Stimulated activated CD8-positive, alpha-beta memory T cell treated with anti-CD3 and anti-CD28 coated beads, Interleukin-4, amount 100 ng/mL, for 1 hour (primary cell): ENCODE measurements around the gene FAM221A.
A peak's percentile ranks its signal among the peaks of the same experiment; 100 is the strongest.
"Not testable (repeated sequence)": the region's sequence is repeated elsewhere in the genome, so short reads cannot be mapped to it uniquely, and the experiment has no call there.

ENCODE experiments used
- DNase-seq, 2 donors: peaks; one replicate each; pipeline ENCODE4 v3.0.0-alpha.2; 2020; ENCODE audit warnings: low read depth in 2 of 2, low spot score in 1 of 2

FAM221A gene, protein sequence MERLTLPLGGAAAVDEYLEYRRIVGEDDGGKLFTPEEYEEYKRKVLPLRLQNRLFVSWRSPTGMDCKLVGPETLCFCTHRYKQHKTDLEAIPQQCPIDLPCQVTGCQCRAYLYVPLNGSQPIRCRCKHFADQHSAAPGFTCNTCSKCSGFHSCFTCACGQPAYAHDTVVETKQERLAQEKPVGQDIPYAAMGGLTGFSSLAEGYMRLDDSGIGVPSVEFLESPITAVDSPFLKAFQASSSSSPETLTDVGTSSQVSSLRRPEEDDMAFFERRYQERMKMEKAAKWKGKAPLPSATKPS

DNA sequence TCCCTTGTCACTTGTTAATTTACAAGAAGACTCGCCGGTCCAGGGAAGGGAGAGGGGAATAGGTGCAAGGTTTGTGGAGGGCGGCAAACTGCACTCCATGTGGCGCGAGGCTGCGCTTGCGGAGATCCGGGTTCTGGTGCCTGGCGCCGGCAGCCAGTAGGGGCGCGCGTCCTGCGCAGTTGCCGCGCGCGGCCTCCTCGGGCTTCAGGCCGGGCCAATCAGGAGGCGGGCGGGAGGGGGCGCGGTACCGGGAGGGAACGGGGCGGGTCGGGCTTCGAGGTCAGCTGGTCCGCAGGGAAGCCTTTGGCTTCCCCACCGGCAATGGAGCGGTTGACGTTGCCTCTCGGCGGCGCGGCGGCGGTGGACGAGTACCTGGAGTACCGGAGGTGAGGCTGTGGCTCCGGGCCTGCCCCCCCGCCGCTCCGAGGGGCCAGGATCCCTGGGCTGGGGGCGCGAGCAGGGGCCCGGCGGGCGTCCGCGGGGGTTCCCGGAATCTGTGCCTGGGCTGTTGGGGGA is at the start of gene FAM221A:
Gene FAM221A, plus strand, starts transcription at position 302 of the 516 bp plus-strand sequence. Its CDS starts 20 bp downstream, at position 322.
- peak; percentile 47 to 69 for DNase-seq

DNA sequence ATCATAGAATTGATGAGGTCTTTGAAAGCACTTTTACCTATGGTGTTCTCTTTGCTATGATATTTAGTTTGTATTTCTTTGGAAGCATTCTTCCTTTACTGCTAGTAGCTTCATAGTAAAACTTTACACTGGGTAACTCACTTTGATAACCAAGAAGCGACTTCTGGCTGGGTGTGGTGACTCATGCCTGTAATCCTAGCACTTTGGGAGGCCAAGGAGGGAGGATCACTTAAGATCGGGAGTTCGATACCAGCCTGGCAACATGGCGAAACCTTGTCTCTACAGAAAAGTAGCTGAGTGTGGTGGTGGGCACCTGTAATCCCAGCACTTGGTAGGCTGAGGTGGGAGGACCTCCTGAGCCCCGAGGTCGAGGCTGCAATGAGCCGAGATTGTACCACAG is 46.6 kb upstream of the FAM221A start:
- DNase-seq, result no peak

DNA sequence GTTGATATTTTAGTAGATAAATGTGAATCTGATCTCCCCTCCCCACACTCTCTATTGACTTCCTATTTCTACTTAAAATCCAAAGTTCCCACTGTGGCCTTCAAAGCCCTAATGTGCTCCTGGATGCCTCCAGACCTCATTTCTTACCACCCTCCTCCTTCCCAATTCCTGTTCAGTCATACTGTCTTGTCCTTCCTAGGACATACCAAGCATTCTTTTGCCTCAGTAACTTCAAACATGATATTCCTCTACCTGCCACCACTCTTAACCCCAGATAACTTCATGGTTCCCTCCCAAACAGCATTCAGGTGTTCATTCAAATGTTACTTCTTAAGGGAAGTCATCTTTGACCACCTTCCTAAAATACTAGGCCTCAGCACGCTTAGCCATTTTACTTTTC is 34.2 kb upstream of the FAM221A start:
- DNase-seq, result no peak

DNA sequence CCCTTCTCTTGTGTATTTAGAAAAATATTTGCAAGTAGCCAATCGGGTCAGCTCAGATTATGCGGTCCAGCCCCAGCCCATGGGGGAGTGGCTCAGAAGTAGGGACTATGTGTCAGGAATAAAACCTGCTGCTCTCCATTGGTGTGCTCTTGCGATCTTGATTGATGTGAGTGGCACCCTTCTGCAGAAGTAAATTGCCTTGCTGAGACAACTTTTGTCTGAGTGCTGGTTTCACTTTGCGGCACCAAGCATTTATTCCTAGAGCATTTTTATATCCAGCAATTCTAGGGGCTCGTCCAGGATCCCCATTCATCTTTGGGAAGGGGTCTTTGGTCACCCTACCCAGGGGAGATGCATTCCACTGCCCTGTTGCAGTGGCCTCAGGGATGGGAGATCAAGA is 26.1 kb upstream of the FAM221A start:
- DNase-seq, result no peak

DNA sequence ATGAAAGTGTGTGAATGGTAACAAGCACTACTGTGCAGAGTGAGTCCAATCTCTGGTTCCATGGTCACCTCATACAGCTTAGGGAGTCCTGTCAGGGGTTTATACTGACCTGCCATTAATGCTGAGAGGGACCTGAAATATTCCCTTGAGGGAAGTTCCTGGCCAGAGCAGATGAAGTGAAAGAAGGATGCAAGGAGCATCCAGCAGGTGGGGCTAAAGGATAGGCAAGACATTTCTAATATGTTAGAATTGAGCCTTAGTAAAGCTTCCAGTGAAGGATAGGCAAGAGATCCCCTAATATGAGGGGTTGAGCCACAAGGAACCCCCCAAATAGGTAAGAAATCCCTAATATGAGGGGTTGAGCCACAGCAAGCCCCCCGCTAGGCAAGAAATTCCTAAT is 25.5 kb upstream of the FAM221A start:
- no peak for DNase-seq

DNA sequence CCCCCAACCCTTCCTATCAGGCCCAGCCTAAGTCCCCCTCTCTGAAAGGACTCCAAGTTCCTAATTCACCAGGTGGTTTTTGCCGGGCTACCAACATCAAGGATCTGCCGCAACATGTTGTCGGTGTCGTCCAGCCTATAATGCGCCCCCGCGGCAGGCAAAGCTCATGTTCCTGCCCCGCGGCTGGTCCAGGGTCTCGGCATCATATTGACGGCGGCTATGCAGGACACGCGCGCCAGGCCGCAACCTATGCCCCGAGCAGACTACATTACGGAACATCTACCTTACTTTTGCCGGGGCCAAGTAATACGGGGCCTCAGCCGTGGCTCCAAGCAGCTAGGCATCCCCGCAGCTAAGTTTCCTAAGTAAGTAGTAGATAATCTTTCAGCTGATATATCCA is 24.6 kb upstream of the FAM221A start:
- no peak for DNase-seq

DNA sequence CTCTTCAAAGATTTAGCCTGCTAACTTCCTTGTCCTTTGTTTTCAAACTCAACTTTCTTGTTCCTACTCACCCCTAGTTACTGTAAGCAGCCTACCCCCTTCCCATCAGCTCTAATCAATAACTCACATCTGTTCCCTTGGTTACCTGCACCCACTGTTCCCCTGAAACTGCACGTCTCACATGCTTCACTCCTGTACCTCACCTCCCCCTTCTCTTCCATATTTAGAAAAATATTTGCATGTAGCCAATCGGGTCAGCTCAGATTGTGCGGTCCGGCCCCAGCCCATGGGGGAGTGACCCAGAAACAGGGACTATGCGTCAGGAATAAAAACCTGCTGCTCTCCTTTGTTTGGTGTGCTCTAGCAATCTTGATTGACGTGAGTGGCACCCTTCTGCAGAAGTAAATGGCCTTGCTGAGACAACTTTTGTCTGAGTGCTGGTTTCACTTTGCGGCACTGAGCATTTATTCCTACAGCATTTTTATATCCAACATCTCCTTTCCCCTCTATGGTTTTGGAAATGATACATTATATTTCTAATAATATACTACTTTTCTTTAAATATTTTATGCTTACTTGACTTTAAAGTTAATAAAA is 21.1 kb upstream of the FAM221A start:
- DNase-seq, result no peak

DNA sequence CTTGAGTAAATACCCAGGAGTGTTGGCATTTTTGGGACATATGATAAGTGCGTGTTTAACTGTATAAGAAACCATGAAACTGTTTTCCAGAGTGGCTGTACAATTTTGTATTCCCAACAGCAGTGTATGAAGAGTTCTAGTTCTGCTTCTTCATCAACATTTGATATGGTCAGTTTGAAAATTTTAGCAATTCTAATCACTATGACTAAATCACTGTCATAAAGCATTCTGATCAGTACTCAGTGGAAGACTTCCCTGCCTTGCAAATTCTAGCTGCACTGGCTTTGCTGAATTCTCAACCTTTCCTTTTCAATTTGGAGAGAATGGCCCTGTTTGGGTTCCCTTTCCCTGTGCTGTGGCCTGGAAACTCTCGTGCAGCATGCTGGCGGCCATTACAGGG is 18.6 kb upstream of the FAM221A start:
- DNase-seq, result no peak

DNA sequence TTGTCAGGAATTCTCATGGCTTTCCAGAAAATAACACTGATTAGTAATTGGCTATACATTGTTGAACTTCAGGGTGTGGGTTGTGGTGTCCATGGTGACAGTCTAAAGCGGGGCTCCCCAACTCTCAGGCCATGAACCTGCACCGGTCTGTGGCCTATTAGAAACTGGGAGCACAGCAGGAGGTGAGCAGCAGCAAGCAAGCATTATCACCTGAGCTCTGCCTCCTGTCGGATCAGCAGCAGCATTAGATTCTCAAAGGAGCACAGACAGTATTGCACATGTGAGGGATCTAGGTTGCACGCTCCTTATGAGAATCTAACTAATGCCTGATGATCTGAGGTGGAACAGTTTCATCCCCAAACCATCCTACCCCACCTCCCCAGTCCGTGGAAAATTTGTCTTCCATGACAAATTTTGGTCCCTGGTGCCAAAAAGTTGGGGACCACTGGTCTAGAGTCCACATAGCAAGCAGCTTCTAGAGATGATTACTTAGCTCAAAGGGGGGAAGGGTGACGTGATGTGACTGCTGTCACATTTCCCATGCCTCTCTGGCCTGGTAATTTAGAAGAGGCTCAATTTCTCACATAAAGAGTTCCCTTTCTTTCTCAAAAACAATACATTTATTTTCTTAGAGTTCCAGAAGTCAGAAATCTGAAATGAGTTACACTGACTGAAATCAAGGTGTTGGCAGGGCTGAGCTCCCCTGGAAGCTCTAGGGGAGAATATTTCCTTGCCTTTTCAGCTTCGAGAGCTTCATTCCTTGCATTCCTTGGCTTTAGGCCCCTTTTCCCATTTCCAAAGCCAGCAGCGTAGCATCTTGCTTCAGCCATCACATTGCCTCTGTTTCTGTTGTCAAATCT is 17.6 kb upstream of the FAM221A start:
- DNase-seq, result no peak

DNA sequence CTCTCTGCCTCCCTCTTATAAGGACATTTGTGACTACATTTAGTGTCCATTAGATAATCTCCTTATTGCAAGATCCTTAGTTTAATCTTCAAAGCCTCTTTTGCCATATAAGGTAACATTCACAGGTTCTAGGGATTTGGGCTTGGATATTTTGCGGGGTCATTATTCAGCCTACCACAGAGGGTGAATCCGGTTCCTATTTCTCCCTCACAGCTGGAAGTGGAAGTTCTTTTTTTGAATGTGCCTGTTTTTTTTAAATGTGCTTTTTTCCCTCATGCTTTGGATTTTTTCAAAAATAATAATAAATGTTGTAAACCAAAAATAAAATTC is 17.1 kb upstream of the FAM221A start:
- no peak for DNase-seq

DNA sequence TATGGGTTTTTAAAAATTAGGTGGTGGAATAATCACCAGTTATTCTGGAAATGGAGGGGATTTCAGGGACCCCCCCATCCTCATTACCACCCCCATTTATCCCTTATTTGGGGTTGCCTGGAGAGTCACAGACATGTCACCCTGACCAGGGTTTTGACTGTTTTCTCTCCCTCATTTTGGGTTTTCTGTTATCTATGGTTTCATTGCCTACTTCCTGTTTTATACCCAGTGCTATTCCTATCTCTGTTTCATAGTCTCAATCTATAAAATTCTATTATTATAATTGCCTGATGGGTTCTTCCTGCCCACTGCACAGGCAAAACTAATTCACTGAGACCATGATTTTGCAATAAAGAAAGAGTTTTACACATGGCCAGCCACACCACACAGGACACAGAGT is 15.9 kb upstream of the FAM221A start:
- no peak for DNase-seq

DNA sequence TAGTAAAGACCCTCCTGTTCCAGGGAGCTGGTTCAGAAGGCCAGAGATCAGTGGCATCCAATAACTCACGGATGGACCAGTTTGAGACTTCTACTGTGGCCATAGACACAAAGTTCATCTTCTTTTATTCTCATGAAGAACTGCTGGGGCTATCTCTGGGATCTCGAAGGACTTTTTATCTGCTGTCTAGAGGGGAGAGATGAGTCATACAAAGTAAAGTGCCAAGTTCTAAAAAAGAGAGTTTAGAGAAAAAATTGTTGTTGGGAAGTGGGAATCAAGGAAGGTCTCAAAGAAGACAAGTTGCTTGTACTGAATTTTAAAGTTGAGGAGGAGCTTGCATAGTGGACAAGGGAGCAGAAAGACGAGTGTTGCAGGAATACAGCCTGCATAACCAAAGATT is 8.0 kb upstream of the FAM221A start:
- no peak for DNase-seq

DNA sequence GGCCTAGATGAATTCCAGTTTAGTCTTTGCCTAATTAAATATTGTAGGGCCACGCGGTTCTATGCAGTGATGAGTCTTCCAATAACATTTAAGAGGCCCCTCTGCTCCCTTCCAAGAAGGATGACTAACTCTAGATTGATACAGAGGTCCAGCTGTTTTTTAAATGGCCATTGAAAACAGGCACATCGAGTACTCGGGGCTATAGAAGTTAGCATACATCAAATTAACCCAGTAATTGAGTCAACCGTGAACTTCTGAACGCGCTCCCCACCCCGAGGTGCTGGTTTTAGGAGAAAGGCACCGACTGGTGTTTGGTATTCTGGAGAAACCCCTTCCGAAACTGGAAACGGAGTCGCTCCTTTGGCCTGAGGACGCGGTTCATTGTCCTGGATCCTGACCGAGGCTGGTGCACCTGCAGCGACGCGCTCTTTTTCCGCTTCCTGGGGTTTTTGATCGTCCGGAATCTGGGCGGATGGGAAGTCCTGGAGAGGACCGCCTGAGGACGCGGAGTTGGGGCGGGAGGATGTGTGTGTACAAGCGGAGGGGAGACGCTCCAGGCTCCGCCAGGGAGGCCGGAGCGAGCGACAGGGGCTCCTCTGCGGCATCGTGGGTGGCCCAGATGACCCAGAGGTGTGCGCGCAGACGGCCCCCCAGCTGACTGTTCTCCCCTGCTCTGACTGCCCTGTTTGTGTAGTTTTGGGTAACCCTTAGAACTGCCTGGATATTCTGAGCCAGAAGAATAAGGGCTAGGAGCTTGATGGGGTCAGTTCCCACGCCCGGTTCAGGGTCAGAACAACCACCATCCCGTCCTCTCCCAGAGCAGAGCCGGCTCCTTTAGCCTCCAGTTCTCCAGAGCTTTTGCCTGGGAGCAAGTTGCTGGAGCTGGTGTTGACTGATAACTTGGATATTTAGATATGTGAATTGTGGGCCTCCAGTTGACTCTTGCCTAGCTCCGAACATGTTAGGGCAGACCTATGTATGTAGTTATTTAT is 711 bp downstream of the FAM221A start:
- no peak for DNase-seq

DNA sequence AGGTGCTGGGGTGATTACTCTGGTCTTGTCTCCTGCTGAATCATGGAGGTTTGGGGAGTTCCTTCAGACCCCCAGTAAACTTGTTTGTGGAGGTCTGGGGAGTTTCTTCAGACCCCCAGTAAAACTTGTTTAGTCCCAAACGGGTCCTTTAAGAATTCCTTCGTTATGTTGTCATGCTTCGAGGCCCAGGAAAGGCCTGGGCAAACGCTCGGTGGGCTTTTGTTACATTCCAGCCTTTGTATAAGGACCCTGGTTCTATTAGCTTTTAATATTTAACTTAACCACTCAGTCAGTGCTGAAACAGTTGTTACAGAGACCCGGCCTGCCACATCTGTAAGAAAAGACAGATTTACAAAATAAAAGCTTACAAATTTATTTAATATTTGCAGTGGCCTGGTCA is 4.0 kb downstream of the FAM221A start:
- DNase-seq, result not testable (repeated sequence)

DNA sequence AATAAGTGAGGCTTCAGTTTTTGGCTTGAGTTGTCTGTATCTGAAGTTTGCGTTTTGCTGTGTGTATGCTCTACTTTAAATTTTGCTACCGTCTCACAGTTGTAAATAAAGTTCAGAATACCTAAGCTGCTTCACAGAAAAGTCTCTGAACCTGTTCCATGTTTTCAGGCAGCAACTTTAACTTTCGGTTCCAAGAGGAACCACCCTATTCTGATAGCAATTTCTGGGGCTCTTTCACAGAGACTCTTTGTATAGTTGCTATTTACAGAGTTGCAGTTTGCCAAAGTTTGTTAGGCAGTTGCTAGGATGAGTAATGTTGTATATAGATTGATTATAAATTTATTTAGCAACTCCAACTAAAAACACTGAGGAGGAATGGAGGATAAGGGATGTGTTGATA is 5.7 kb downstream of the FAM221A start:
- DNase-seq, result no peak

DNA sequence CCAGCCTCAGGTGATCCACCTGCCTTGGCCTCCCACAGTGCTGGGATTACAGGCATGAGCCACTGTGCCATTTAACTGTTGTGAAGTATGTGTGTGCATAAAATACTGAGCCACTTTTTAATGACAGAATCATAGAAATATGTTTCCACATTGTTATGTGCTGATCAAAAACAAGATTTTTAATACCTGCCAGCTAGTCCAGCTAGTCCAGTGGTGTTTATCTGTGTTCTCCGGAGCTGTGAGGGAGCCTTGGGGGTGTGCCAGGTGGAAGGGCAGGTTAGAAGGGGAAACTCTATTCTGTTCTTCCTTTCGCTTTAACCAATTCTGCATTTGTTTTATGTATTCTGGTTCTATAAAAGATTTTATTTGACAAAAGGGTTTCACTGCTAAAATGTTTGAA is 7.0 kb downstream of the FAM221A start:
- no peak for DNase-seq

DNA sequence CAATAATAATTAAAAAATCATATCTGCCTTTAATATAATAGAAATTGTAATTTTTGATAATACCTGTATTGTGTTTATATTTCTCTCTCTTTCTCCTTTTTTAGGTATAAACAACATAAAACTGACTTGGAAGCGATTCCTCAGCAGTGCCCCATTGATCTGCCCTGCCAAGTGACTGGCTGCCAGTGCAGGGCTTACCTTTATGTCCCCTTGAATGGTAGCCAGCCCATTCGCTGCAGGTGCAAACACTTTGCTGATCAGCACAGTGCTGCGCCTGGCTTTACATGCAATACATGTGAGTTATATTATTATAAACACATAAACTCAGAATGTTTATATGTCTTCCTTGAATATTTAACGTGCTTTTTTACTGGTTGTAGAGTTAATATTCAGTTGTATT is 9.2 kb downstream of the FAM221A start:
- no peak for DNase-seq

DNA sequence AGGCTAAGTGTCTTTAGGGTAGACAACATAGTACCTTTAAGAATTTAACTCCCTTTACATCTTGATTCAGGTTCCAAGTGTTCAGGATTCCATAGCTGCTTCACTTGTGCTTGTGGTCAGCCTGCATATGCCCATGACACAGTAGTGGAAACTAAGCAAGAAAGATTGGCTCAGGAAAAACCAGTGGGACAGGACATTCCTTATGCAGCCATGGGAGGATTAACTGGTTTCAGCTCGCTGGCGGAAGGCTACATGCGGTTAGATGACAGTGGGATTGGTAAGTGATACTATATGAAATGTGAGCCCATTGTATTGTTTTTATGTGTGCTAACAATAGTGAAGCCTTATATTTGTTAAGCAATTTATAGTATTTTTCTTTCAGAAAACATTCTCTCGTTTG is 11.3 kb downstream of the FAM221A start:
- DNase-seq, result no peak

DNA sequence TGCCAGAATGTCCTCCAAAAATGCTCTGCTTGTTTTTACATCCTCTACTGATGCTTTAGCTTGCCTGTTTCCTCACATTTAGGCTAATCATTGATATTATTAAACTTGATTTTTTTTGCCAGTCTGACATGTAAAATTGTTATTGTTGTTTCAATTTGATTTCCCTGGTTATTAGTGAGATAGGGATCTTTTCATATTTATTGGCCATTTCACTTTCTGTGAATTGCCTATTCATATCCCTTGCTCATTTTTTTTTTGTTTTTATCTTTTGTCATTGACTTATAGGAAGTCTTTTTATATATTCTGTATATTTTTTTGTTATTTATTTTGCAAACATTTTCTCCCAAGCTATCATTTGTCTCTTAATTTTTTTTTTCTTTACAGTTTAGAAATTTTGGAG is 13.2 kb downstream of the FAM221A start:
- no peak for DNase-seq

DNA sequence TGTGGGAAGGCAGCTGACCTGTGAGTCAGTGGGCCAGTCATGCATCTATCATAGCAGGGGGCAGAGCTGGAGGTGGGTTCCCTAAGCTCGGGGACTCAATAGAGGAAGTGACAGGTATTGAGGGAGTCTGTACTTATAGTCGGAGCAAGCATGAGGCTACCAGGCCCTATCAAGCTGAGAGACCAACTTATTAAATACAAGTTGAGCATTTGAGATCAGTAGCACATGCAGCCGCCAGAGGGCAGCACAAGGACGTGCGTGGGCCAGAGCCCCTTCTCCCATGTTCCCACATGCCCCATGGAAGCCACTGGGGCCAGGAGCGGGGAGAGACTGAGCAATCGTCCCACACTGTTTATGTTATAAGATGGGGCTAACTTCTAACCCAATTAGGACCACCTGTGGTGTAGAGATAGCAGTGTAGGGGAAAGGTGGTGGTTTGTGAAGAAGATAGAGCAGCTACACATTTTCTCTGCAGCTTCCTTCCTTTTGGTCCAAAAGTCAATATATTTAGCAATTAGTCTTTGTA is 17.0 kb downstream of the FAM221A start:
- peak; percentile 19 to 22 for DNase-seq

DNA sequence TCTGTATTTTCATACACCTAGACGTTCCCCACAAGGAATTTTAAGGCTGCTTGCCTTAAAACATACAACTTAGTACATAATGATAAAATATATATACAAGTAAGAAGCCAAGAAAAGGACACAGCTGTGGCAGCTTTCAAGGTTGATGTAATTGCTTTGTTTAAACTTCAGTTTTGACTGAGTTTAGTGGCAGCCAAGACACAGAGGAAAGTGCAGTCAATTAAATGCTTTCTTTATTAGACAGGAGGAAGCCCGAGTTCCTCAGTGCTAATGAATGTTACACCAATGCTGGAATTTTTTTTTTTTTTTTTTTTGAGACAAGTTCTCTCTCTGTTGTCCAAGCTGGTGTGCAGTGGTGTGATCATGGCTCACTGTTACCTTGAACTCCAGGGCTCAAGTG is 18.8 kb downstream of the FAM221A start:
- no peak for DNase-seq
